Measurements from ENCODE around the gene EFCAB8.

The EFCAB8 gene

GRCh38 chr20:32872266-32872665 is 13.5 kb downstream of the EFCAB8 start:
- DNase-seq (ENCODE audit: low read depth), result no peak
- no peak for TF ChIP-seq CTCF (IDR thresholded peaks at IDR 0.05; ENCODE audit: insufficient read depth, low read depth, low read length, missing control alignments)
- no peak overlapping the region for H3K4me3 ChIP-seq (ENCODE audit: low read length)

- H3K4me3 ChIP-seq (ENCODE audit: low read length), result no peak overlapping the region
- DNase-seq (ENCODE audit: low read depth), result no peak
- no peak for TF ChIP-seq CTCF (IDR thresholded peaks at IDR 0.05; ENCODE audit: insufficient read depth, low read depth, low read length, missing control alignments)
Measured at GRCh38 chr20:32875673-32876072, 16.9 kb downstream of the EFCAB8 start.

- no peak for DNase-seq (ENCODE audit: low read depth)
- no peak for TF ChIP-seq CTCF (IDR thresholded peaks at IDR 0.05; ENCODE audit: insufficient read depth, low read depth, low read length, missing control alignments)
- H3K4me3 ChIP-seq (ENCODE audit: low read length), result no peak overlapping the region
Measured at GRCh38 chr20:32877507-32877906, 18.8 kb downstream of the EFCAB8 start.

- no peak overlapping the region for H3K4me3 ChIP-seq (ENCODE audit: low read length)
- TF ChIP-seq CTCF (IDR thresholded peaks at IDR 0.05; ENCODE audit: insufficient read depth, low read depth, low read length, missing control alignments), result no peak
- DNase-seq (ENCODE audit: low read depth), result no peak
Measured at GRCh38 chr20:32878820-32879219, 20.1 kb downstream of the EFCAB8 start.

GRCh38 chr20:32879538-32879937 is 20.8 kb downstream of the EFCAB8 start:
- TF ChIP-seq CTCF (IDR thresholded peaks at IDR 0.05; ENCODE audit: insufficient read depth, low read depth, low read length, missing control alignments), result no peak
- DNase-seq (ENCODE audit: low read depth), result no peak

GRCh38 chr20:32880635-32881034 is 21.9 kb downstream of the EFCAB8 start:
- no peak for TF ChIP-seq CTCF (IDR thresholded peaks at IDR 0.05; ENCODE audit: insufficient read depth, low read depth, low read length, missing control alignments)
- no peak for DNase-seq (ENCODE audit: low read depth)
- H3K4me3 ChIP-seq (ENCODE audit: low read length), result no peak overlapping the region

More at GRCh38 chr20:32879538-32879937, 20.8 kb downstream of the EFCAB8 start:
- H3K4me3 ChIP-seq (ENCODE audit: low read length), result no peak overlapping the region

- DNase-seq (ENCODE audit: low read depth), result no peak
Measured at GRCh38 chr20:32883081-32883480, 24.4 kb downstream of the EFCAB8 start.

More at GRCh38 chr20:32883081-32883480, 24.4 kb downstream of the EFCAB8 start:
- no peak for TF ChIP-seq CTCF (IDR thresholded peaks at IDR 0.05; ENCODE audit: insufficient read depth, low read depth, low read length, missing control alignments)
- H3K4me3 ChIP-seq (ENCODE audit: low read length), result no peak overlapping the region
